HG03175 (cell line): ENCODE measurements around the gene UBE2J2.

ENCODE experiments used
- ATAC-seq: cut with Tn5 transposase; IDR thresholded peaks from one replicate; pipeline ENCODE4 v1.9.1; 2021; ENCODE audit warnings: mild to moderate bottlenecking, moderate library complexity; ENCODE audit not compliant: unreplicated experiment

Gene UBE2J2

DNA sequence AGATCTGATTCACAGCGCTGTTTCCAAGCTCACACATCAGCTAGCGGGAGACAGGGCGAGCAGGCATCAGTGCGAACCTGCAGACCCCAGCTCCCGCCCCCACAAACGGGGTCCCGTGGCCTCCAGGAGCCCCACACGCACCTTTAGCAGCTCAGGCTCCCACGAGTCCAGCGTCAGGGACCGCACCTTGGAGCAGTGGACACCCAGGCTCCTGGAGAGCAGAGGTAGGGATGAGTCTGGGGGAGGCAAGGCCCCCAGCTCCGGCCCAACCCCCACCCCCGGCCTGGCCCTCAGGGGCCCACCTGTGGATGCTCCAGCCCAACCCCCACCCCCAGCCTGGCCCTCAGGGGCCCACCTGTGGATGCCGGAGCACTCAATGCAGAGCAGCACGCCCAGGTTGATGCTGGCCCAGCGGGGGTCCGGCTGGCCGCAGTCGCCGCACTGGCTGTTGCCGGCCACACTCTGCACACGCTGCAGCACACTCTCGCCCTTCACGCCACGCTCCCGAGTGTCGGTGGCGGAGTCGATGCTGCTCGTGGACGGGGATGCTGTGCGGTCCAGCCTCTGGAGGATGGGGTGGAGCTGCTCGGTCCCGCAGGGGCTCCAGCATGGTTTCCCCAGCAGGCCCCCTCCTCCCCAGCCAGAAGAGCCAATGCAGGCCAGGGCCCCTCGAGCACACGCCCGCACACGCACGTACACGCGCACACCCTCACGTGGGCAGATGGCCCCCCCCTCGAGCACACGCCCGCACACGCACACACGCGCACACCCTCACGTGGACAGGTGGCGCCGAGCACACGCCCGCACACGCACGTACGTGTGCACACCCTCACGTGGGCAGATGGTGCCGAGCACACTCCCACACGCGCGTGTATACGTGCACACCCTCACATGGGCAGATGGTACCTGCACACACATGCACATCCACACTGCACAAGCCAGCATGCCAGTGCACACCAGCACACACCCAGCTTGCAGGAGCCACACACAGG lies 22.7 kb upstream of the UBE2J2 start:
- ATAC-seq, result no peak

- ATAC-seq, result no peak
These were observed 21.7 kb upstream of the UBE2J2 start for GRCh38 chr1:1295154-1295923.

DNA sequence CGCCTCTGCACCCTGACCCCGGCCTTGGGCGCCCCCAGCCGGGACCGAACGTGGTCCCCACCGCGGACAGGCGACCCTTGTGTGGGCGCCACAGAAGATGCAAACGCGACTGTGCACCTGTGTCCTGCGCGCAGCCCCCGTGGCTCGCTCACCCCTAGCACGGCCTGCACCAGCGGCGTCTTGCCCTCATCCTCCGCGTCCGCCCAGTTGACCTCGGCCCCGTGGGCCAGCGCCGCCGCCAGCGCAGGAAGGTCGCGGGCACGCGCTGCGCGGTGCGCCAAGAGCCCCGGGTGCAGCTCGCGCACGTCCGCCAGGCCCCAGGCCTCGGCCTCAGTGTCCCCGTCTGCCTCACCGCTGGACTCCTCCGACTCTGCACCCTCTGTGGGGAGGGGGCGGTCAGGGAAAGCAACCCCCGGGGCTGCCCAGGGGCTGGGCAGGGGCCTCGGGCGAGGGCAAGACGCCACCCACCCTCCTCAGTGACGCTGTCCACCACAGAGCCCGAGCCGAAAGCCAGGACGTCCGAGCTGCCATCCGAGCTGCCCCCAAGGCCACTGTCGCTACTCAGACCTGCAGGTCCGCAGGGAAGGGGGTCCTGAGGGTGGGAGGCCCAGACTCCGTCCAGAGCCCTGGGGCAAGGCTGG lies 20.7 kb upstream of the UBE2J2 start:
- no peak for ATAC-seq

DNA sequence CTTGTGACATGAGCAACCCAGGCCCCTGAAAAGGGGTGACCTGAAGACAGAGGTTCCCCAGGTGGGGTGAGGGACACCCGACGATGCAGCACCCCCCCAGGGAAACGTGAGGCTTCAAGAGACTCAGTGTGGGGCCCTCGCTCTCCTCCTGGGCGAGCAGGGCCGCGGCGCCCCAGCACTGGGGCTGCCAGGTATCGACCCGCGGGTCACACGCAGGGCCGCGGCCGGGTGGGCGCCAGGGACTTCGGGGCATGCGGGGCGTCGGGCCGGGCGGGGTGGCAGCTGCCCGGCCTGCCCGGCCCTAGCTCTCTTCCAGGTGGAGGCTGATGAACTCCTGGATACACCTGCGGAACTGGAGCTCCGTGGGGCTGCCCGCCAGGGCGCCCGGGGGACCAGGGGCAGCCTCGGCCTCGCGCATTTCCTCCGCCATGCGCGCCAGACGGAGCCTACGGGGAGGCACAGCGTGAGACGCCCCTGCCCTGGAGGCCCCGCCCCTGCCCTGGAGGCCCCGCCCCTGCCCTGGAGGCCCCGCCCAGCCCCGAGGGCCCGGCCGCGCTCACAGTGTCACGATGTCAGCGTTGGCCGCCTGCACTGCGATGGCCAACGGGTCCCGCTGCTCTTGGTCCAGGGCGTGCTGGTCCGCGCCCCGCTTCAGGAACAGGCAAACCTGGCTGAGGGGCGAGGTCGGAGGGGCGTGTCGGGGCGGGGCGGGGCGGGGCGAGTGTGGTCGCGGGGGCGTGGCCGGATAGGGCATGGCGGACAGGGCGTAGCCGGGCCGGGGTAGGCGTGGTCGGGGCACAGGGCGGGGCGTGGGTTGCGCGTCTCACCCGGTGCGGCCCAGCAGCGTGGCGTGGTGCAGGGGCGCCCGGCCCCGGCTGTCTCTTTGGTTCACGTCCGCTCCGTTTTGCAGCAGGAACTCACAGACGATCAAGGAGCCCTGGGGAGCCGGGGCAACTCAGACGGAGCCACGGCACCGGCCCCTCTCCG lies 19.9 kb upstream of the UBE2J2 start:
- no peak for ATAC-seq

DNA sequence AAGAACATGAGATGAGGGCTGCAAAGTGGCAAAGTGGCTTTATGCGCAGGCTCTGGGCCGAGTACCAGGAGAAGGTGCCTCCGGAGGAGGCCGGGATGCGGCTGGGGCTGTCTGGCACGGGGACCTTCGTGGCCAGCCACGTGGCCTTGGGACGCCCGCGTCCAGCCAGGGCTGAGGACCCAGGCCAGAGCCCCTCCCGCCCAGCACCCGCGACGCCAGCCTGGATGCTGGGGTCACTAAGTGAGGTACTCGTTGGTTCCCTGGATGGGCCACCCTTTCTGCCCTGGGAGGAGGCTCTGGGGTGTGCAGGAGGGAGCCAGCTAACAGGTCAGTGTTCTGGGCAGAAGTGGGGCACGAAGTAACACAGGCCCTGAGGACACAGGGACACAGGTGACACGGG lies 19.2 kb upstream of the UBE2J2 start:
- ATAC-seq, result no peak

DNA sequence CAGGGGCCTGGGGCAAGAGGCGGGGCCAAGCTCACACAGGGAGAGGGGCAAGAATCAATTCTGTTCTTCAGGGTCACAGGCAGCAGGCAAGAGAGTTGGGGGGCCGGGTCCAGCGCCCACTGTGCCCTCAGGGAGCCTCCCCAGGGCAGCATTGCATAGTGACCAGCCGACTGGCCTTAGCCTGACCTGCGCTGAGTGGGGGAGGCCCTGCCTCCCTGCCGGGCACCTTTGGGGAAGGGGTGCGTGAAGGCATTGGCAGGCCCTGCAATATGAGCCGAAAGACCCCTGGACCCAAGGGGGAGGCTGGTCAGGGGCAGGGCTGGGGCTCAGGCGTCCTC lies 18.8 kb upstream of the UBE2J2 start:
- no peak for ATAC-seq

DNA sequence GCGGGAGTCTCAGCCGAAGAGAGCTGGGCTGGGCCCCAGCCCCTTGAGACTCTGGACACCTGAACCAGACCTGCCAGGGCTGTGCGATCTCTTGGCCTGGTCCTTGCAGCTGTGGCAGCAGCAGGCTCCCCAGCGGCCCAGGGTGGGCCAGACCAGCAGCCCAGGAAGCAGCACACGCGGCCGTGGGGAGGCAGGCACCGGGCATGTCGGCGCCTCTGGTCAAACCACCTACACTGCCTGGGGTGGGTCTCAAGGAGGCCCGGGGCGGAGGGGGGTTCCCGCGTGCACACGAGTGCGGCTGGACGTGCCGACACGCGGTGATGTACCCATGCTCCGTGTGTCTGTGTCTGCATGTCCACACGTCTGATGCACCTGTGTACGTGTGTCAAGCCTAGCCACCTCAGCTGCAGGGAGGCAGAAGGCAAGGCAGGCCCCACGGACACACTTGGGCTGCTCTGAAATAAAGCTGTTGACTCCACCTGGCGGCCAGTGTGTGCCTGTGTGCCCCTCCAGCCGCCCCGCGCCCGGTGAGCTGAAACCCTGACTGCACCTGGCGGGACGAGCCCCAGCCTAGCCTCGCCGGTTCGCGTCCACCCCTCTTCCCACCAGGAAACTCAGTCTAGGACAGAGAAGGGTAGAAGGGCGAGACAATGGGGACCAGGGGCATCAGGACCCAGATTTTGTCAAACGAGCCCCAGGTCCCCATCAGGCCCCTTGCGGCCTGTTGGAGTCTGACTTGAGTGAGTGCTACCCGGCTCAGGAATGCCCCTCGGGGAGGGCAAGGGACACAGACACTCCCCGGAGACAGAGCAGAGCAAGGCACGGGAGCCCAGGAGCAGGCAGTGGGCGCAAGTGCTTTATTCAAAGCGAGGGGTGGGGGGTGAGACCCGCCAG lies 18.1 kb upstream of the UBE2J2 start:
- no peak for ATAC-seq

GRCh38 chr1:1291023-1291528 lies 17.4 kb upstream of the UBE2J2 start:
- ATAC-seq, result no peak

- ATAC-seq, result no peak
These were observed 16.6 kb upstream of the UBE2J2 start for GRCh38 chr1:1290238-1290731.

DNA sequence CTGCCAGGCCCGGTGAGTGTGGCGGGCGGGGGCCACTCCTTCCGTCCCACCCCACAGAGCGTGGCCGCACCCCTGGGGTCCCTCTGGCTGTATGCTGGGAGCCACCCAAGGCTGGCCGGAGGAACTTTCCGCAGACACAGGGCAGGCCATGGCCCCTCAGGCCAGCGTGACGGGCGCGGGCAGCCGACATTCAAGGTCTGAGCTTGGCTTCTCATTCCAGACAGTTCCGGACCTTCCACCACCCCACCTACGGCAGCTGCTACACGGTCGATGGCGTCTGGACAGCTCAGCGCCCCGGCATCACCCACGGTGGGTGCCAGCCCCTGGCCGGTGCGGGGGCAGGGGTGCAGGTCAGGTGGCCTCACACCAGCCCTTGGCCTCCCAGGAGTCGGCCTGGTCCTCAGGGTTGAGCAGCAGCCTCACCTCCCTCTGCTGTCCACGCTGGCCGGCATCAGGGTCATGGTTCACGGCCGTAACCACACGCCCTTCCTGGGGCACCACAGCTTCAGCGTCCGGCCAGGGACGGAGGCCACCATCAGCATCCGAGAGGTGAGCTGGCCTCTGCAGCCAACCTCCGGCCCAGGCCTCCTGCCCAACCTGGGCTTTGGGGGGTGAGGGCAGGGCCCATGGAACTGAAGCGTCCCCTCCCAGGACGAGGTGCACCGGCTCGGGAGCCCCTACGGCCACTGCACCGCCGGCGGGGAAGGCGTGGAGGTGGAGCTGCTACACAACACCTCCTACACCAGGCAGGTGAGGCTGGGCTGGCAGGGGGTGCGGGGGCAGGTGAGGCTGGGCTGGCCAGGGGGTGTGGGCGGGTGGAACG lies 13.8 kb upstream of the UBE2J2 start:
- ATAC-seq, result no peak

DNA sequence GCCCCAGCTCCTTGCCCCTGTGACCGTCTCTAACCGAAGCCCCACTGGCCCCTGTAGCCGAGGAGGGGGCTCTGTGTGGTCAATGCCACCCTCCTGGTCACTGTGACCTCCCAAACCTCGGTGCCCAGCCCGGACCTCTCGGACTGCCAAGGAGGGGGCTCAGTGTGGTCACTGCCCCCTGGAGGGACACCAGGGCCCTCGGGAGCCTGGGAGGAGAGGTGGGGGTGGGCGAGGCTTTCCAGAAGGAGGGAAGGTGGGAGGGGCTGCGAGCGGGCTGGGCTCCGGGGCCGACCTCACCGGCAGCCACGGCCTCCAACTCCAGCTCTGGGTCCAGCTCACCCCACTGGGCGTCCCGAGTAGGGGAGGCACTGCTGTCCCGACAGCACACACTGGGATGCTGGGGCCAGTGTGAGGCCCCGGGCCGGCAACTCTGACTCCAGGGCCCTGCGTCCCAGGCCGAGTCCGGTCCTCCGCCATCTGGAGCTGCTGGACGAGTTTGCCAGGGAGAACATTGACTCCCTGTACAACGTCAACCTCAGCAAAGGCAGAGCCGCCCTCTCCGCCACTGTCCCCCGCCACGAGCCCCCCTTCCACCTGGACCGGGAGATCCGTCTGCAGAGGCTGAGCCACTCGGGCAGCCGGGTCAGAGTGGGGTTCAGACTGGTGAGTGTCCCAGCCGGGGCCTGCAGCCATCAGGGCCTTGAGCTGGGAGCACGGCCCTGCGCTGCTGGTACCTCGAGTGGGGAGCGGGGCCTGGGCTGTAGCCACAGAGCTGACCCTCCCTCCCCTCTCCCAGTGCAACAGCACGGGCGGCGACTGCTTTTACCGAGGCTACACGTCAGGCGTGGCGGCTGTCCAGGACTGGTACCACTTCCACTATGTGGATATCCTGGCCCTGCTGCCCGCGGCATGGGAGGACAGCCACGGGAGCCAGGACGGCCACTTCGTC lies 12.9 kb upstream of the UBE2J2 start:
- no peak for ATAC-seq

DNA sequence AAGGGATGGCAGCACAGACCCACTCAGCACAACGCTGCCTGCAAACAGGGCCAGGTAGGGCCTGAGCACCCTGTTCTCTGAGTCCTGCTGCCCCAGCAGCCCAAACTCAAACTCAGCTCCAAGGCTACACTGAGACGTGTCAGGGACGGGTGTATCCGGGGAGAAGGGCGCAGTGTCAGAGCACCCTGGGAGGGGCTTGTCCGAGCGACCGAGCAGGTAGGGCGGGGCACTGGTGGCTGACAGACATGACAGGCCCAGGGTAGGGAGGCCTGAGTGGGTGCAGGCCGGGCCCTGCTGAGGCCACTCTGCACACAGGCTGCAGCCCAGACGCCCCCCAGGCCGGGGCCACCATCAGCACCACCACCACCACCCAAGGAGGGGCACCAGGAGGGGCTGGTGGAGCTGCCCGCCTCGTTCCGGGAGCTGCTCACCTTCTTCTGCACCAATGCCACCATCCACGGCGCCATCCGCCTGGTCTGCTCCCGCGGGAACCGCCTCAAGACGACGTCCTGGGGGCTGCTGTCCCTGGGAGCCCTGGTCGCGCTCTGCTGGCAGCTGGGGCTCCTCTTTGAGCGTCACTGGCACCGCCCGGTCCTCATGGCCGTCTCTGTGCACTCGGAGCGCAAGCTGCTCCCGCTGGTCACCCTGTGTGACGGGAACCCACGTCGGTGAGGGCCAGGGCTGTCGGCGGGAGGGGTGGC lies 12.1 kb upstream of the UBE2J2 start:
- no peak for ATAC-seq

DNA sequence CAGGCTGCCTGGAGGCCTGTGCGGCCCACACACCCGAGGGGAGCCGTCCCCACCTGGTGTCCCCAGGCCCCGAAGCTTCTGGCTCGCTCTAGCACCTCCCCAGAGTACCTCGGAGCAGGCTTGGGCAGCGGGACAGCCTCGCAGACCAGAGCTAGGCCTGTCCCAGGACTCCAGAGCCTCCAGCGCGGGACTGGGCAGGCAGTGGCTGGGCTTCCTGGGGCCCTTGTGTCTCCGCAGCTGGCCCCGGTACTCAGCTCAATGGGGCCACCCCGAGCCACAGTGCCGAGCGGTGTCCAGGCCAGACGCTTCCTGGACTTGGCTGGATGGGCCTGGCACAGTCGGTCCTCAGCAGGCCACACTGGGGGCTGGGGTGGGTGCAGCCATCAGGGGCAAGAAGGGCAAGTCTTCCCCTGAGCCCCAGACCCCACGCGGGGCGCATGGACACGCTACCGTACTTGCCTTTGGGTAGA lies 11.5 kb upstream of the UBE2J2 start:
- no peak for ATAC-seq

DNA sequence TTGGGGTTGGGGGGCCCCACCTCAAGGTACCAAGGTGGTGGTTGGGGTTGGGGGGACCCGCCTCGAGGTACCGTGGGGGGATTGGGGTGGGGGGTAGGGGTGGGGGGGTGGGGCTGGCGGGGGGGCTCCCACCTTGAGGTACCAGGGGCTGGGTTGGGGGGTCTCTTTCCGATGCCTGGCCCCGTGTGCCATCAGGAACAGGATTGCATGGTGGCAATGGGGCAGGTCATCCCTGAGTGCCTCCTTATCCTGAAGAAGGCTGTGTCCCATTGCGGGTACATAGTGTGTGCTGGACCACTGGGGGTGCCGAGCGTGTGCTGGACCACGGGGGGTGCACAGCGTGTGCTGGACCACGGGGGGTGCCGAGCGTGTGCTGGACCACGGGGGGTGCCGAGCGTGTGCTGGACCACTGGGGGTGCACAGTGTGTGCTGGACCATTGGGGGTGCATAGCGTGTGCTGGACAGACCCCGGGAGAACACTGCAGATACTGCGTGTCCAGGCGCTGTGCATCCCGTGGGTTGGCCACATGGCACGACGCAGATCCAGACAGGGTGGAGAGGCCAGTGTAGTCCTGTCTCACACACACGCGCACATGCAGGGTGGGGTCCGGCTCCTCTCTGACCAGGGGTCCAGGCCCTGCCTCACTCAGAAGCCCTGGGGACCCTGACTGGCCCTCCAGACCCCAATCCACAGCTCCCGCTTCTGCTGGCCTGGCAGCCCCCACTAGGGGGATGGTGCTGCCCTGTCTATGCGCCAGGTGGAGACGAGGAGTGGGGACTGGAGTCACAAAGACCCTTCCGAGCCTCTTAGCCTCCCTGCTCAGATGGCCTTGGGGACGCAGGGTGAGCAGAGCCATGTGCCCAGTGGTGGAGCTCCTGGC lies 10.8 kb upstream of the UBE2J2 start:
- ATAC-seq, result no peak

DNA sequence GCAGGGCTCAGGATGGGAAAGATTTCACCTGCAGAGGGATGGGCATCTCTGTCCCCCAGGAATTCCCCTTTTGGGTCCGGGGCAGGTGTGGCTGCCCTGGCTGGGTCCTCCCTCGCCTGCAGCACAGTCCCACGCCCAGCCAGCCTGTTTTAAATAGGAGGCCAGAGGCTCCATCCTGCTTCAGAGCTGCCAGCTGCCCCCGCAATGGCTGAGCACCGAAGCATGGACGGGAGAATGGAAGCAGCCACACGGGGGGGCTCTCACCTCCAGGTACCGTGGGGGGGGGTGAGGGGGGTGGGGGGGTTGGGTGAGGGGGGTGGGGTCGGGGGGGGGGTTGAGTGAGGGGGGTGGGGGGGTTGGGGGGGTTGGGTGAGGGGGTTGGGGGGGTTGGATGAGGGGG lies 10.2 kb upstream of the UBE2J2 start:
- no peak for ATAC-seq
